HCT116 (cell line): Measurements from ENCODE around the gene ZC3H8. TPM values are rescaled to one million over a fixed set of nuclear protein-coding genes. Genes with fewer than 3 reads are reported as not detected.

Experiments used
- ATAC-seq: fragments of 200-7000 bp; cut with Tn5 transposase; 2 replicates; pipeline ENCODE4 v1.9.1; 2020; ENCODE audit warnings: mild to moderate bottlenecking, moderate library complexity
- Bru-seq: library from RNA; stranded (reverse); fragments of 400-500 nt; gene quantifications from one replicate; lab custom pipeline; 2021; lab: Mats Ljungman, UMichigan
- BruChase-seq, 2 experiments: library from RNA; stranded (reverse); fragments of 400-500 nt; gene quantifications; one replicate each; lab custom pipeline; 2021; lab: Mats Ljungman, UMichigan
- BruUV-seq: library from RNA; stranded (reverse); fragments of 400-500 nt; replicated peaks from 2 replicates; lab custom pipeline; 2021; lab: Mats Ljungman, UMichigan
- CTCF ChIA-PET: fragments of 300-600 bp; sonication (Branson Sonifier 250); formaldehyde crosslinking; loops from one replicate; lab custom pipeline; 2021; ENCODE audit warnings: antibody characterized with exemption; lab: Charles Lee
- POLR2A ChIA-PET: fragments of 300-600, 350-600 bp; sonication (Branson Sonifier 250); formaldehyde crosslinking; loops from one replicate; lab custom pipeline; 2021; ENCODE audit warnings: antibody characterized with exemption; lab: Charles Lee
- RAD21 ChIA-PET, 2 experiments: fragments of 300-600 bp; sonication (Branson Sonifier 250); formaldehyde crosslinking; loops; one replicate each; lab custom pipeline; 2023; ENCODE audit warnings: low total read pairs in 2 of 2; ENCODE audit not compliant: uncharacterized antibody in 2 of 2, unreplicated experiment in 2 of 2, low non-redundant PET in 1 of 2; lab: Charles Lee
- DNase-seq: peaks from one replicate; pipeline ENCODE4 v3.0.0-alpha.2; 2010; ENCODE audit warnings: low read depth, low spot score
- H2AFZ ChIP-seq: fragments of 200-600 bp; shearing (Covaris generic), sonication (generic); 2 replicates; pipeline ENCODE4 v1.6.1; 2017; ENCODE audit warnings: low read depth, mixed run types, mixed read lengths, antibody characterized with exemption, low read length; ENCODE audit not compliant: poor library complexity, severe bottlenecking
- H3K27ac ChIP-seq: 2 replicates; pipeline ENCODE4 v1.5.1; 2012; ENCODE audit warnings: low read depth, low read length
- H3K27me3 ChIP-seq: fragments of 200-600 bp; sonication (generic); 2 replicates; pipeline ENCODE4 v1.6.1; 2016; ENCODE audit warnings: mixed run types, low read length, mixed read lengths; ENCODE audit not compliant: insufficient read depth
- H3K36me3 ChIP-seq, 2 experiments: fragments of 200-500 bp in 1 of 2; fragments of 200-600 bp in 1 of 2; sonication (Bioruptor generic) in 1 of 2; sonication (generic) in 1 of 2; 2 replicates each; pipeline versions ENCODE4 v1.5.1 to v1.6.1; 2014 to 2016; ENCODE audit warnings: low read length in 2 of 2, inconsistent platforms in 1 of 2, mixed read lengths in 1 of 2, mixed run types in 1 of 2; ENCODE audit not compliant: insufficient read depth in 2 of 2, control insufficient read depth in 1 of 2
- H3K4me1 ChIP-seq, 2 experiments: fragments of 200-600 bp in 1 of 2; sonication (generic) in 1 of 2; 2 replicates each; pipeline versions ENCODE4 v1.5.1 to v1.6.1; 2012 to 2017; ENCODE audit warnings: low read length in 2 of 2, inconsistent platforms in 1 of 2, mild to moderate bottlenecking in 1 of 2, mixed read lengths in 1 of 2, mixed run types in 1 of 2, moderate library complexity in 1 of 2; ENCODE audit not compliant: insufficient read depth in 2 of 2, control insufficient read depth in 1 of 2
- H3K4me2 ChIP-seq: fragments of 200-600 bp; sonication (generic); 2 replicates; pipeline ENCODE4 v1.6.1; 2017; ENCODE audit warnings: mixed run types, low read length, mixed read lengths
- H3K4me3 ChIP-seq, 2 experiments: fragments of 200-600 bp in 1 of 2; sonication (generic) in 1 of 2; replicated peaks in 1 of 2; 2 replicates each; pipeline ENCODE4 v1.5.1; 2011 to 2016; ENCODE audit warnings: low read length in 2 of 2, control low read depth in 1 of 2, low read depth in 1 of 2, mild to moderate bottlenecking in 1 of 2, mixed read lengths in 1 of 2, mixed run types in 1 of 2
- H3K79me2 ChIP-seq: fragments of 200-600 bp; sonication (generic); 2 replicates; pipeline ENCODE4 v1.6.1; 2017; ENCODE audit warnings: mild to moderate bottlenecking, mixed run types, low read length, moderate library complexity, mixed read lengths; ENCODE audit not compliant: insufficient read depth
- H3K9ac ChIP-seq: fragments of 200-600 bp; sonication (generic); 2 replicates; pipeline ENCODE4 v1.6.1; 2016; ENCODE audit warnings: low read length, mixed read lengths
- H3K9me2 ChIP-seq: fragments of 200-600 bp; sonication (generic), shearing (Covaris generic); 2 replicates; pipeline ENCODE4 v1.6.1; 2017; ENCODE audit warnings: mixed run types, mild to moderate bottlenecking, moderate library complexity; ENCODE audit not compliant: insufficient read depth
- H3K9me3 ChIP-seq, 2 experiments: fragments of 200-500 bp in 1 of 2; fragments of 200-600 bp in 1 of 2; sonication (Bioruptor generic) in 1 of 2; sonication (generic) in 1 of 2; 2 replicates each; pipeline ENCODE4 v1.6.1; 2014 to 2017; ENCODE audit warnings: low read length in 2 of 2, mixed read lengths in 2 of 2, inconsistent platforms in 1 of 2, low read depth in 1 of 2, mild to moderate bottlenecking in 1 of 2, mixed run types in 1 of 2, moderate library complexity in 1 of 2; ENCODE audit not compliant: control insufficient read depth in 1 of 2, insufficient read depth in 1 of 2
- H4K20me1 ChIP-seq: fragments of 200-600 bp; sonication (generic), shearing (Covaris generic); 2 replicates; pipeline ENCODE4 v1.6.1; 2017; ENCODE audit warnings: mixed run types, mild to moderate bottlenecking, moderate library complexity; ENCODE audit not compliant: insufficient read depth
- CBX3 ChIP-seq: IDR thresholded peaks from 2 replicates; pipeline ENCODE4 v1.6.1; 2012; ENCODE audit warnings: low read depth
- EGR1 ChIP-seq: IDR thresholded peaks from 2 replicates; pipeline ENCODE4 v1.6.1; 2012; ENCODE audit warnings: low read depth
- ELF1 ChIP-seq: IDR thresholded peaks from 2 replicates; pipeline ENCODE4 v1.6.1; 2012; ENCODE audit warnings: low read depth, borderline replicate concordance
- EZH2phosphoT487 ChIP-seq: fragments of 200-600 bp; IDR thresholded peaks from 2 replicates; pipeline ENCODE4 v1.6.1; 2018; ENCODE audit warnings: antibody characterized with exemption, borderline replicate concordance
- FOSL1 ChIP-seq: IDR thresholded peaks from 2 replicates; pipeline ENCODE4 v1.6.1; 2012; ENCODE audit warnings: low read depth
- JUND ChIP-seq: IDR thresholded peaks from 2 replicates; pipeline ENCODE4 v1.6.1; 2012
- POLR2AphosphoS5 ChIP-seq: IDR thresholded peaks from 2 replicates; pipeline ENCODE4 v1.6.1; 2011; ENCODE audit warnings: mild to moderate bottlenecking, low read depth, low read length, moderate library complexity
- RAD21 ChIP-seq: IDR thresholded peaks from 2 replicates; pipeline ENCODE4 v1.6.1; 2012; ENCODE audit warnings: low read depth, mild to moderate bottlenecking
- SP1 ChIP-seq: IDR thresholded peaks from 2 replicates; pipeline ENCODE4 v1.6.1; 2012; ENCODE audit warnings: low read depth
- SRF ChIP-seq: IDR thresholded peaks from 2 replicates; pipeline ENCODE4 v1.6.1; 2012; ENCODE audit warnings: low read depth
- TCF7L2 ChIP-seq: IDR thresholded peaks from 2 replicates; pipeline ENCODE4 v1.7.0; 2011; ENCODE audit warnings: borderline replicate concordance, inconsistent platforms; ENCODE audit not compliant: insufficient read depth, insufficient read length; ENCODE audit errors: extremely low read depth
- YY1 ChIP-seq: IDR thresholded peaks from 2 replicates; pipeline ENCODE4 v1.6.1; 2011; ENCODE audit warnings: low read length, low read depth, moderate library complexity, mild to moderate bottlenecking; ENCODE audit not compliant: insufficient replicate concordance; ENCODE audit errors: extremely low read depth
- ZBTB33 ChIP-seq: IDR thresholded peaks from 2 replicates; pipeline ENCODE4 v1.6.1; 2011; ENCODE audit warnings: mild to moderate bottlenecking, low read length, moderate library complexity; ENCODE audit not compliant: insufficient replicate concordance; ENCODE audit errors: extremely low read depth
- ZNF274 ChIP-seq: fragments of 200-500 bp; sonication (Bioruptor generic); IDR thresholded peaks from 2 replicates; pipeline ENCODE4 v1.6.1; 2014; ENCODE audit warnings: mild to moderate bottlenecking, low read depth, low read length, inconsistent platforms
- intact Hi-C: fragments of 100-400 bp; cut with micrococcal nuclease; formaldehyde crosslinking; loops from 2 replicates; pipeline ENCODE4 v1.10.0; 2022
- long read RNA-seq: library from polyadenylated mRNA; unstranded; transcript quantifications from one replicate; pipeline ENCODE4 v2.0.0, GENCODE V29; 2021; ENCODE audit not compliant: unreplicated experiment
- polyA plus RNA-seq: library from polyadenylated mRNA; unstranded; fragments of >200 nt; gene quantifications from 2 replicates; pipeline ENCODE4 v1.2.1, GENCODE V29; 2012; ENCODE audit warnings: missing spikeins
- total RNA-seq: library from RNA; stranded (reverse); gene quantifications from one replicate; pipeline ENCODE4 v1.2.1, GENCODE V29; 2021; ENCODE audit not compliant: unreplicated experiment
- TF ChIP-seq, protein P1 (sequence below): IDR thresholded peaks from 2 replicates; pipeline ENCODE4 v1.6.1; 2012; ENCODE audit warnings: low read depth
- TF ChIP-seq, protein P2 (sequence below): IDR thresholded peaks from 2 replicates; pipeline ENCODE4 v1.6.1; 2012

ZC3H8 gene
- 13.4 TPM for total RNA-seq
- polyA plus RNA-seq = 8.4 and 9.2 TPM in 2 replicates
- Bru-seq, nascent RNA = percentile 82 among the genes with signal in this experiment
- BruChase-seq, experiment 1, labeled RNA remaining after a 6-hour chase = percentile 78 among the genes with signal in this experiment
- percentile 83 among the genes with signal in this experiment for BruChase-seq, experiment 2, labeled RNA remaining after a 2-hour chase
- long read RNA-seq, transcript ZC3H8-201 (9 exons, 1,601 nt) = major isoform, 12 of 23 reads
- long read RNA-seq, partial matches to known transcripts = 5 of 23 reads
- long read RNA-seq, other reads (novel, unspliced or antisense) = 6 of 23 reads

DNA sequence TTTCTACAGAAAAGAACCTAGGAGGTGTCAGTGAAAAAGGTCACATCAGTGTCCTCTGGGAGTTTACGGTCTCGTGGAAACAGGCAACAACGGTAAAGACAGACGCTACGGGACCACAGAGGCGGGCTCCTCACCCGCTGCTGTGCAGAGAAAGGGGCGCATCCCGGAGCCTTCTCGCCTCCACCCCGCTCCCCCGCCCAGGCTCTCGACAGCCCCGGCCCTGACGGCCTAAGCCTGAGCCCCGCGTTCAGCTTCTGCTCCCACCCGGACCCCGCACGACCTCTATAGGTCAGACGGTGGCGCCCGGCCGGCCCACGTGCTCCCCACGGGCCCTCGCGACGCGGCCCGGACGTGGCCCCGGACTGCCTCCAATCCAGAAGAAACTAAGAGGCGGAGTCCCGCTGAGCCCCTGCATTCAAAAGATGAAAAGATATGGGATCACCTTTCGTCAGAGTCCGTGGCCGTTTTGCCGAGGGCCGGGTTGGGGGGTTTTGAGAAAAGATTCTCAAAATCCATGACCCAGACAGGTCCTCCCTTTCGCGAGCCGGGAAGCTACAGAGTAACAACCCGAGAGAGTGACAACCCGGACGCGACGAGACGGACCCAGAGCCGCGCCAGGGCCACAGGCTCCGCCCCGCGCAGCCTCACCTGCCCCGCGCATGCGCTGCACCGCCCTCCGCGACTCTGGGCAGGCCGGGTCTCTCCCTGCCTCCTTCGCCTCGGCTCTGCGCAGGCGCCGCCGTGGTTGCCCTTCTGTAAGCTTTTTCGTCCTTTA, at the start of gene ZC3H8:
Gene ZC3H8, minus strand, starts transcription at position 577 of the 775 bp plus-strand sequence. Its CDS starts 61 bp downstream, at position 516.
- H3K27ac ChIP-seq = peak within 1 kb of the TSS; percentile 67
- CTCF ChIA-PET = interaction anchor here (0.6 kb wide), 1 partner anchor 217 kb away, joined by 3 read pairs; no protein-coding TSS in a partner anchor
- TSS peak; percentile 69 for BruUV-seq
- TF ChIP-seq ZBTB33 (no peak), CBX3 (no peak), SRF (no peak), SP1 (no peak; the same call in 1 of the 2 replicates), EZH2phosphoT487 (no peak), JUND (no peak), TCF7L2 (peak; percentile 20), ELF1 (no peak), RAD21 (no peak), ZNF274 (no peak), EGR1 (no peak), POLR2AphosphoS5 (peak; percentile 96), YY1 (no peak), FOSL1 (no peak)
- TF ChIP-seq, protein P1, sequence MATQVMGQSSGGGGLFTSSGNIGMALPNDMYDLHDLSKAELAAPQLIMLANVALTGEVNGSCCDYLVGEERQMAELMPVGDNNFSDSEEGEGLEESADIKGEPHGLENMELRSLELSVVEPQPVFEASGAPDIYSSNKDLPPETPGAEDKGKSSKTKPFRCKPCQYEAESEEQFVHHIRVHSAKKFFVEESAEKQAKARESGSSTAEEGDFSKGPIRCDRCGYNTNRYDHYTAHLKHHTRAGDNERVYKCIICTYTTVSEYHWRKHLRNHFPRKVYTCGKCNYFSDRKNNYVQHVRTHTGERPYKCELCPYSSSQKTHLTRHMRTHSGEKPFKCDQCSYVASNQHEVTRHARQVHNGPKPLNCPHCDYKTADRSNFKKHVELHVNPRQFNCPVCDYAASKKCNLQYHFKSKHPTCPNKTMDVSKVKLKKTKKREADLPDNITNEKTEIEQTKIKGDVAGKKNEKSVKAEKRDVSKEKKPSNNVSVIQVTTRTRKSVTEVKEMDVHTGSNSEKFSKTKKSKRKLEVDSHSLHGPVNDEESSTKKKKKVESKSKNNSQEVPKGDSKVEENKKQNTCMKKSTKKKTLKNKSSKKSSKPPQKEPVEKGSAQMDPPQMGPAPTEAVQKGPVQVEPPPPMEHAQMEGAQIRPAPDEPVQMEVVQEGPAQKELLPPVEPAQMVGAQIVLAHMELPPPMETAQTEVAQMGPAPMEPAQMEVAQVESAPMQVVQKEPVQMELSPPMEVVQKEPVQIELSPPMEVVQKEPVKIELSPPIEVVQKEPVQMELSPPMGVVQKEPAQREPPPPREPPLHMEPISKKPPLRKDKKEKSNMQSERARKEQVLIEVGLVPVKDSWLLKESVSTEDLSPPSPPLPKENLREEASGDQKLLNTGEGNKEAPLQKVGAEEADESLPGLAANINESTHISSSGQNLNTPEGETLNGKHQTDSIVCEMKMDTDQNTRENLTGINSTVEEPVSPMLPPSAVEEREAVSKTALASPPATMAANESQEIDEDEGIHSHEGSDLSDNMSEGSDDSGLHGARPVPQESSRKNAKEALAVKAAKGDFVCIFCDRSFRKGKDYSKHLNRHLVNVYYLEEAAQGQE = no peak
- TF ChIP-seq, protein P2, sequence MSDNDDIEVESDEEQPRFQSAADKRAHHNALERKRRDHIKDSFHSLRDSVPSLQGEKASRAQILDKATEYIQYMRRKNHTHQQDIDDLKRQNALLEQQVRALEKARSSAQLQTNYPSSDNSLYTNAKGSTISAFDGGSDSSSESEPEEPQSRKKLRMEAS = peak; percentile 96

More for the DNA sequence above, at the start of gene ZC3H8:
- Histone ChIP-seq H3K4me3 (peak within 1 kb of the TSS; percentile 70 to 72), H3K79me2 (peaks cover 32% of the 10 kb centered on the region), H3K27me3 (no peaks in the 10 kb centered on the region), H3K9me3 (no peaks in the 10 kb centered on the region), H4K20me1 (no peaks in the 10 kb centered on the region), H3K36me3 (no peaks in the 10 kb centered on the region), H3K4me1 (peaks cover 0 to 20% of the 10 kb centered on the region in 2 experiments; a peak in 2 of 4 replicates), H3K4me2 (peak within 1 kb of the TSS; percentile 86), H2AFZ (no peak within 1 kb of the TSS), H3K9ac (peak within 1 kb of the TSS; percentile 75), H3K9me2 (no peaks in the 10 kb centered on the region)
- intact Hi-C loops = loop anchor here (5.0 kb wide), 3 partner anchors 178 to 328 kb away; partner anchors contain the start of genes CHCHD5, RGPD8 and TTL
- ChIA-PET POLR2A (interaction anchor here (0.8 to 0.9 kb wide), 3 partner anchors 9 to 39 kb away, joined by 3 to 4 read pairs (median 3); no protein-coding TSS in a partner anchor), RAD21 (interaction anchor here in 1 of 2 experiments (0.6 kb wide), 1 partner anchor 111 kb away, joined by 4 read pairs; no protein-coding TSS in a partner anchor)
- ATAC-seq = peak; percentile 98
- peak; percentile 75 for DNase-seq
